CD8-positive, alpha-beta memory T cell (primary cell): ENCODE results near the gene PDGFD. TPM values are rescaled to one million over a fixed set of nuclear protein-coding genes. Genes with fewer than 3 reads are reported as not detected.

ENCODE experiments used
- CTCF ChIA-PET: fragments of 350-600 bp; sonication (Branson Sonifier 250); formaldehyde crosslinking; loops from one replicate; lab custom pipeline; 2021; ENCODE audit warnings: antibody characterized with exemption; lab: Charles Lee
- POLR2A ChIA-PET: fragments of 350-600 bp; sonication (Branson Sonifier 250); formaldehyde crosslinking; loops from one replicate; lab custom pipeline; 2021; ENCODE audit warnings: antibody characterized with exemption; lab: Charles Lee
- DNase-seq, 5 donors: peaks; one replicate each; pipeline versions ENCODE4 v3.0.0 to v3.0.0-alpha.2; 2020 to 2022; ENCODE audit warnings: mixed read lengths in 1 of 5
- H3K27ac ChIP-seq: one replicate; pipeline ENCODE4 v1.7.0; 2013; ENCODE audit warnings: low read depth, mild to moderate bottlenecking, low read length, moderate library complexity
- H3K27me3 ChIP-seq: 2 replicates; pipeline ENCODE4 v1.7.0; 2013; ENCODE audit warnings: low read length, mild to moderate bottlenecking; ENCODE audit not compliant: insufficient read depth, poor library complexity, severe bottlenecking
- H3K36me3 ChIP-seq: 2 replicates; pipeline ENCODE4 v1.7.0; 2013; ENCODE audit warnings: mild to moderate bottlenecking, low read length, moderate library complexity; ENCODE audit not compliant: insufficient read depth
- H3K4me1 ChIP-seq: 2 replicates; pipeline ENCODE4 v1.7.0; 2013; ENCODE audit warnings: mild to moderate bottlenecking, low read length, moderate library complexity; ENCODE audit not compliant: insufficient read depth
- H3K4me3 ChIP-seq: 2 replicates; pipeline ENCODE4 v1.7.0; 2013; ENCODE audit warnings: mild to moderate bottlenecking, low read length
- H3K9me3 ChIP-seq: 2 replicates; pipeline ENCODE4 v1.7.0; 2013; ENCODE audit warnings: mild to moderate bottlenecking, low read length
- H3K27ac Mint-ChIP-seq, 8 donors: one replicate each; pipeline ENCODE4 v1.8.0; 2020 to 2021; ENCODE audit warnings: mixed read lengths in 8 of 8, mild to moderate bottlenecking in 6 of 8, inconsistent platforms in 3 of 8, moderate library complexity in 3 of 8
- H3K27me3 Mint-ChIP-seq, 2 donors: one replicate each; pipeline ENCODE4 v1.8.0; 2020 to 2021; ENCODE audit warnings: mixed read lengths in 2 of 2, mild to moderate bottlenecking in 1 of 2, moderate library complexity in 1 of 2
- H3K36me3 Mint-ChIP-seq, 3 donors: one replicate each; pipeline ENCODE4 v1.8.0; 2020 to 2021; ENCODE audit warnings: mixed read lengths in 3 of 3, inconsistent platforms in 1 of 3, mild to moderate bottlenecking in 1 of 3
- H3K4me1 Mint-ChIP-seq, 3 donors: one replicate each; pipeline ENCODE4 v1.8.0; 2020 to 2021; ENCODE audit warnings: mixed read lengths in 3 of 3, inconsistent platforms in 1 of 3, mild to moderate bottlenecking in 1 of 3
- H3K4me3 Mint-ChIP-seq, 7 donors: one replicate each; pipeline ENCODE4 v1.8.0; 2020 to 2021; ENCODE audit warnings: mixed read lengths in 7 of 7, mild to moderate bottlenecking in 6 of 7, moderate library complexity in 4 of 7, inconsistent platforms in 2 of 7
- H3K9me3 Mint-ChIP-seq, 5 donors: one replicate each; pipeline ENCODE4 v1.8.0; 2020 to 2022; ENCODE audit warnings: mixed read lengths in 5 of 5, mild to moderate bottlenecking in 3 of 5, moderate library complexity in 2 of 5, inconsistent platforms in 1 of 5
- polyA plus RNA-seq: library from polyadenylated mRNA; unstranded; fragments of 300-500 nt; fragmentation: Illumina TruSeq; gene quantifications from one replicate; pipeline ENCODE4 v1.2.3, GENCODE V29; 2021
- total RNA-seq, 2 experiments: library from RNA; stranded (reverse); gene quantifications; one replicate each; pipeline ENCODE4 v1.2.3, GENCODE V29; 2021

Gene PDGFD
- total and polyA plus RNA-seq, 3 experiments from 2014 or later = 0.15 to 8.1 (median 0.29) TPM

GRCh38 chr11:103890654-103891053 is 273.3 kb downstream of the PDGFD start:
- no peaks in the 10 kb centered on the region for H3K4me1 Mint-ChIP-seq
- no peaks in the 10 kb centered on the region for H3K27me3 ChIP-seq
- H3K27ac ChIP-seq = no peak overlapping the region
- no peak overlapping the region for H3K4me3 Mint-ChIP-seq
- no peaks in the 10 kb centered on the region for H3K36me3 ChIP-seq
- DNase-seq = no peak
- H3K36me3 Mint-ChIP-seq = peaks cover 0 to 2% (median 0%) of the 10 kb centered on the region in 3 donors
- POLR2A ChIA-PET = no interaction called here
- H3K27ac Mint-ChIP-seq = no peak overlapping the region
- H3K9me3 Mint-ChIP-seq = peaks cover 4 to 14% (median 9%) of the 10 kb centered on the region in 5 donors
- no peak overlapping the region for H3K4me3 ChIP-seq
- no peaks in the 10 kb centered on the region for H3K4me1 ChIP-seq
- CTCF ChIA-PET = no interaction called here
- peaks cover 0 to 3% of the 10 kb centered on the region in 2 donors for H3K27me3 Mint-ChIP-seq
- no peaks in the 10 kb centered on the region for H3K9me3 ChIP-seq

GRCh38 chr11:103889679-103890078 is 274.3 kb downstream of the PDGFD start:
- H3K27me3 ChIP-seq = no peaks in the 10 kb centered on the region
- no peaks in the 10 kb centered on the region for H3K4me1 ChIP-seq
- no peak for DNase-seq
- Mint-ChIP-seq H3K27me3 (peaks cover 0 to 3% of the 10 kb centered on the region in 2 donors), H3K36me3 (peaks cover 0 to 2% (median 0%) of the 10 kb centered on the region in 3 donors), H3K4me3 (no peak overlapping the region), H3K9me3 (peaks cover 4 to 13% (median 9%) of the 10 kb centered on the region in 5 donors), H3K4me1 (no peaks in the 10 kb centered on the region), H3K27ac (no peak overlapping the region)
- no peak overlapping the region for H3K27ac ChIP-seq
- H3K4me3 ChIP-seq = no peak overlapping the region
- no peaks in the 10 kb centered on the region for H3K9me3 ChIP-seq
- ChIA-PET CTCF (no interaction called here), POLR2A (no interaction called here)
- H3K36me3 ChIP-seq = no peaks in the 10 kb centered on the region

GRCh38 chr11:103888541-103888951 is 275.4 kb downstream of the PDGFD start:
- Mint-ChIP-seq H3K9me3 (peaks cover 4 to 11% (median 9%) of the 10 kb centered on the region in 5 donors), H3K27ac (no peak overlapping the region), H3K4me1 (no peaks in the 10 kb centered on the region), H3K27me3 (peaks cover 0 to 3% of the 10 kb centered on the region in 2 donors), H3K36me3 (no peaks in the 10 kb centered on the region), H3K4me3 (no peak overlapping the region)
- Histone ChIP-seq H3K27me3 (no peaks in the 10 kb centered on the region), H3K36me3 (no peaks in the 10 kb centered on the region), H3K4me3 (no peak overlapping the region), H3K4me1 (no peaks in the 10 kb centered on the region), H3K9me3 (no peaks in the 10 kb centered on the region), H3K27ac (no peak overlapping the region)
- DNase-seq = no peak
- ChIA-PET POLR2A (no interaction called here), CTCF (no interaction called here)

GRCh38 chr11:103887001-103887658 is 276.8 kb downstream of the PDGFD start:
- no peaks in the 10 kb centered on the region for H3K36me3 Mint-ChIP-seq
- DNase-seq = no peak
- ChIA-PET POLR2A (no interaction called here), CTCF (no interaction called here)
- H3K9me3 Mint-ChIP-seq = peaks cover 4 to 11% (median 9%) of the 10 kb centered on the region in 5 donors
- H3K4me3 Mint-ChIP-seq = no peak overlapping the region
- H3K27ac Mint-ChIP-seq = no peak overlapping the region
- H3K27ac ChIP-seq = no peak overlapping the region
- peaks cover 0 to 3% of the 10 kb centered on the region in 2 donors for H3K27me3 Mint-ChIP-seq
- H3K4me3 ChIP-seq = no peak overlapping the region
- no peaks in the 10 kb centered on the region for H3K36me3 ChIP-seq
- H3K4me1 ChIP-seq = no peaks in the 10 kb centered on the region
- no peaks in the 10 kb centered on the region for H3K27me3 ChIP-seq
- no peaks in the 10 kb centered on the region for H3K9me3 ChIP-seq
- H3K4me1 Mint-ChIP-seq = no peaks in the 10 kb centered on the region

- no peaks in the 10 kb centered on the region for H3K9me3 ChIP-seq
- no peak overlapping the region for H3K27ac ChIP-seq
- Mint-ChIP-seq H3K27me3 (peaks cover 0 to 3% of the 10 kb centered on the region in 2 donors), H3K4me3 (no peak overlapping the region), H3K9me3 (no peaks in the 10 kb centered on the region), H3K4me1 (no peaks in the 10 kb centered on the region), H3K27ac (no peak overlapping the region), H3K36me3 (no peaks in the 10 kb centered on the region)
- no peak for DNase-seq
- no peak overlapping the region for H3K4me3 ChIP-seq
- H3K27me3 ChIP-seq = no peaks in the 10 kb centered on the region
- POLR2A ChIA-PET = no interaction called here
- no peaks in the 10 kb centered on the region for H3K36me3 ChIP-seq
- CTCF ChIA-PET = no interaction called here
- no peaks in the 10 kb centered on the region for H3K4me1 ChIP-seq
These were observed 280.1 kb downstream of the PDGFD start for GRCh38 chr11:103883856-103884255.

- no peaks in the 10 kb centered on the region for H3K4me1 Mint-ChIP-seq
- ChIA-PET POLR2A (no interaction called here), CTCF (no interaction called here)
- H3K4me1 ChIP-seq = no peaks in the 10 kb centered on the region
- H3K27me3 Mint-ChIP-seq = peaks cover 0 to 3% of the 10 kb centered on the region in 2 donors
- H3K27ac Mint-ChIP-seq = no peak overlapping the region
- H3K36me3 ChIP-seq = no peaks in the 10 kb centered on the region
- H3K9me3 Mint-ChIP-seq = no peaks in the 10 kb centered on the region
- no peaks in the 10 kb centered on the region for H3K27me3 ChIP-seq
- no peak for DNase-seq
- H3K4me3 ChIP-seq = no peak overlapping the region
- H3K36me3 Mint-ChIP-seq = no peaks in the 10 kb centered on the region
- H3K9me3 ChIP-seq = no peaks in the 10 kb centered on the region
- no peak overlapping the region for H3K4me3 Mint-ChIP-seq
- no peak overlapping the region for H3K27ac ChIP-seq
These were observed 280.7 kb downstream of the PDGFD start for GRCh38 chr11:103883291-103883690.

GRCh38 chr11:103881584-103881983 is 282.4 kb downstream of the PDGFD start:
- POLR2A ChIA-PET = no interaction called here
- Mint-ChIP-seq H3K4me1 (no peaks in the 10 kb centered on the region), H3K36me3 (no peaks in the 10 kb centered on the region), H3K27ac (no peak overlapping the region), H3K27me3 (no peaks in the 10 kb centered on the region), H3K4me3 (no peak overlapping the region), H3K9me3 (no peaks in the 10 kb centered on the region)
- H3K9me3 ChIP-seq = no peaks in the 10 kb centered on the region
- H3K27me3 ChIP-seq = no peaks in the 10 kb centered on the region
- CTCF ChIA-PET = no interaction called here
- H3K4me3 ChIP-seq = no peak overlapping the region
- no peak overlapping the region for H3K27ac ChIP-seq
- no peak for DNase-seq
- H3K4me1 ChIP-seq = no peaks in the 10 kb centered on the region
- H3K36me3 ChIP-seq = no peaks in the 10 kb centered on the region

- H3K36me3 ChIP-seq = no peaks in the 10 kb centered on the region
- H3K27ac ChIP-seq = no peak overlapping the region
- no peaks in the 10 kb centered on the region for H3K9me3 ChIP-seq
- no peaks in the 10 kb centered on the region for H3K27me3 ChIP-seq
- ChIA-PET CTCF (no interaction called here), POLR2A (no interaction called here)
- Mint-ChIP-seq H3K4me1 (peaks cover 0 to 2% (median 0%) of the 10 kb centered on the region in 3 donors), H3K27me3 (no peaks in the 10 kb centered on the region), H3K27ac (no peak overlapping the region), H3K36me3 (no peaks in the 10 kb centered on the region), H3K9me3 (peaks cover 0 to 2% (median 0%) of the 10 kb centered on the region in 5 donors), H3K4me3 (no peak overlapping the region)
- DNase-seq = no peak
- no peaks in the 10 kb centered on the region for H3K4me1 ChIP-seq
- no peak overlapping the region for H3K4me3 ChIP-seq
These were observed 283.0 kb downstream of the PDGFD start for GRCh38 chr11:103880968-103881367.
